IMR-90 (cell line): ENCODE measurements around the gene BLOC1S2. TPM values are rescaled to one million over a fixed set of nuclear protein-coding genes. Genes with fewer than 3 reads are reported as not detected.
"Not testable (repeated sequence)": the region's sequence is repeated elsewhere in the genome, so short reads cannot be mapped to it uniquely, and the experiment has no call there.

Experiments
- ATAC-seq: fragments of 200-7000 bp; cut with Tn5 transposase; 2 replicates; pipeline ENCODE4 v1.9.1; 2020; ENCODE audit warnings: low read depth, mild to moderate bottlenecking, moderate library complexity
- BruUV-seq: library from RNA; stranded (reverse); fragments of 400-500 nt; replicated peaks from 2 replicates; lab custom pipeline; 2021; lab: Mats Ljungman, UMichigan
- CTCF ChIA-PET: fragments of 300-600 bp; formaldehyde crosslinking; extraction: SDS; loops from one replicate; lab custom pipeline; 2021; ENCODE audit warnings: antibody characterized with exemption; lab: Yijun Ruan, JAX
- POLR2A ChIA-PET: fragments of 300-600 bp; sonication (Branson Sonifier 250); formaldehyde crosslinking; loops from one replicate; lab custom pipeline; 2022; ENCODE audit warnings: antibody characterized with exemption; ENCODE audit not compliant: unreplicated experiment; lab: Charles Lee
- DNase-seq: peaks from one replicate; pipeline ENCODE4 v3.0.0; 2013
- H2AFZ ChIP-seq: replicated peaks from 2 replicates; pipeline ENCODE3; 2013; ENCODE audit warnings: low read length, mild to moderate bottlenecking; ENCODE audit not compliant: poor library complexity
- H2AK5ac ChIP-seq: 2 replicates; pipeline ENCODE4 v1.6.1; 2013; ENCODE audit warnings: low read depth, low read length, inconsistent platforms
- H2AK9ac ChIP-seq: replicated peaks from 2 replicates; pipeline ENCODE3; 2013; ENCODE audit warnings: mild to moderate bottlenecking, low read depth, low read length, moderate library complexity; ENCODE audit not compliant: poor library complexity
- H2BK120ac ChIP-seq: 2 replicates; pipeline ENCODE4 v1.6.1; 2013; ENCODE audit warnings: low read depth, low read length, inconsistent platforms
- H2BK15ac ChIP-seq: 3 replicates; pipeline ENCODE4 v1.6.1; 2013; ENCODE audit warnings: low read depth, low read length, inconsistent platforms
- H2BK20ac ChIP-seq: 2 replicates; pipeline ENCODE4 v1.6.1; 2013; ENCODE audit warnings: low read depth, mild to moderate bottlenecking, inconsistent platforms, low read length, moderate library complexity
- H2BK5ac ChIP-seq: 2 replicates; pipeline ENCODE4 v1.6.1; 2013; ENCODE audit warnings: mild to moderate bottlenecking, low read depth, low read length, inconsistent platforms; ENCODE audit not compliant: poor library complexity, severe bottlenecking
- H3K14ac ChIP-seq: replicated peaks from 2 replicates; pipeline ENCODE4 v1.6.1; 2013; ENCODE audit warnings: low read depth, low read length, inconsistent platforms
- H3K18ac ChIP-seq: 2 replicates; pipeline ENCODE4 v1.6.1; 2013; ENCODE audit warnings: low read depth, low read length, control low read depth
- H3K23ac ChIP-seq: 2 replicates; pipeline ENCODE4 v1.6.1; 2013; ENCODE audit warnings: low read depth, low read length, inconsistent platforms
- H3K27ac ChIP-seq: 2 replicates; pipeline ENCODE4 v1.5.1; 2013; ENCODE audit warnings: mild to moderate bottlenecking, control low read depth, low read length; ENCODE audit not compliant: insufficient read depth
- H3K27me3 ChIP-seq: 2 replicates; pipeline ENCODE4 v1.6.1; 2013; ENCODE audit warnings: low read length; ENCODE audit not compliant: control insufficient read depth, insufficient read depth
- H3K36me3 ChIP-seq: 2 replicates; pipeline ENCODE4 v1.6.1; 2013; ENCODE audit warnings: low read length, mixed read lengths; ENCODE audit not compliant: control insufficient read depth, insufficient read depth
- H3K4ac ChIP-seq: 2 replicates; pipeline ENCODE4 v1.6.1; 2013; ENCODE audit warnings: low read depth, low read length, inconsistent platforms
- H3K4me1 ChIP-seq: 2 replicates; pipeline ENCODE4 v1.6.1; 2013; ENCODE audit warnings: low read length, mixed read lengths; ENCODE audit not compliant: control insufficient read depth, insufficient read depth
- H3K4me2 ChIP-seq: 2 replicates; pipeline ENCODE4 v1.6.1; 2013; ENCODE audit warnings: low read depth, mild to moderate bottlenecking, control low read depth, low read length, moderate library complexity
- H3K4me3 ChIP-seq: 2 replicates; pipeline ENCODE4 v1.5.1; 2013; ENCODE audit warnings: low read depth, mild to moderate bottlenecking, control low read depth, low read length, moderate library complexity; ENCODE audit not compliant: insufficient read depth
- H3K56ac ChIP-seq: 2 replicates; pipeline ENCODE4 v1.6.1; 2013; ENCODE audit warnings: low read length, inconsistent platforms; ENCODE audit not compliant: insufficient read depth; ENCODE audit errors: extremely low read depth
- H3K79me1 ChIP-seq, 2 experiments: 2 replicates each; pipeline ENCODE4 v1.6.1; 2013; ENCODE audit warnings: low read length in 2 of 2, inconsistent platforms in 1 of 2, low read depth in 1 of 2
- H3K9ac ChIP-seq: 2 replicates; pipeline ENCODE4 v1.6.1; 2013; ENCODE audit warnings: low read depth, low read length, control low read depth
- H3K9me1 ChIP-seq: 2 replicates; pipeline ENCODE4 v1.6.1; 2013; ENCODE audit warnings: low read length, inconsistent platforms; ENCODE audit not compliant: insufficient read depth
- H3K9me3 ChIP-seq: 2 replicates; pipeline ENCODE4 v1.6.1; 2013; ENCODE audit warnings: low read length; ENCODE audit not compliant: control insufficient read depth, insufficient read depth
- H4K20me1 ChIP-seq: 2 replicates; pipeline ENCODE4 v1.6.1; 2013; ENCODE audit warnings: low read length, inconsistent platforms; ENCODE audit not compliant: insufficient read depth
- H4K5ac ChIP-seq: 2 replicates; pipeline ENCODE4 v1.6.1; 2013; ENCODE audit warnings: mild to moderate bottlenecking, low read depth, low read length, control low read depth
- H4K8ac ChIP-seq, 2 experiments: 2 replicates each; pipeline ENCODE4 v1.6.1; 2013; ENCODE audit warnings: low read depth in 2 of 2, low read length in 2 of 2, control low read depth in 1 of 2, inconsistent platforms in 1 of 2
- H4K91ac ChIP-seq: 2 replicates; pipeline ENCODE4 v1.6.1; 2013; ENCODE audit warnings: low read depth, low read length, inconsistent platforms; ENCODE audit not compliant: insufficient read depth
- BHLHE40 ChIP-seq: fragments of 150-350 bp; IDR thresholded peaks from 2 replicates; pipeline ENCODE4 v1.6.1; 2016; ENCODE audit warnings: mild to moderate bottlenecking, low read depth, low read length
- CEBPB ChIP-seq: IDR thresholded peaks from 2 replicates; pipeline ENCODE4 v1.6.1; 2012; ENCODE audit warnings: low read depth, low read length, improper control_type of control experiment
- ELK1 ChIP-seq: fragments of 150-350 bp; IDR thresholded peaks from 2 replicates; pipeline ENCODE4 v1.6.1; 2016; ENCODE audit warnings: low read depth, mild to moderate bottlenecking, low read length, moderate library complexity, borderline replicate concordance
- MAFK ChIP-seq: IDR thresholded peaks from 2 replicates; pipeline ENCODE4 v1.6.1; 2012; ENCODE audit warnings: low read depth, low read length, improper control_type of control experiment
- RFX5 ChIP-seq: IDR thresholded peaks from 2 replicates; pipeline ENCODE4 v1.8.0; 2012; ENCODE audit warnings: low read depth, mild to moderate bottlenecking, low read length, moderate library complexity
- WGBS, 2 experiments: methylation state at CpG; one replicate each; pipeline versions ENCODE4 v1.1.5 to v1.1.7; 2013; ENCODE audit warnings: missing lambda C conversion rate in 2 of 2; ENCODE audit not compliant: insufficient read length in 1 of 2; ENCODE audit errors: extremely low coverage in 2 of 2; 5-methylcytosine and 5-hydroxymethylcytosine counted together
- dilution Hi-C: fragments of 300-500 bp; cut with HindIII; formaldehyde crosslinking; loops from one replicate; pipeline ENCODE4 v1.14.3; 2018; ENCODE audit warnings: low sequenced_read_pairs; ENCODE audit not compliant: unreplicated experiment
- in situ Hi-C: fragments of 300-500 bp; cut with MboI; formaldehyde crosslinking; loops from 3 replicates; pipeline ENCODE4 v1.14.3; 2019; ENCODE audit warnings: low sequenced_read_pairs, inconsistent platforms, mixed read lengths
- intact Hi-C: fragments of 100-400 bp; cut with micrococcal nuclease; formaldehyde crosslinking; loops from 2 replicates; pipeline ENCODE4 v1.10.0; 2022
- polyA plus RNA-seq, 3 experiments: library from polyadenylated mRNA; depleted of rRNA; stranded (reverse); fragments of >200 nt; gene quantifications; 2 replicates each; pipeline ENCODE4 v1.2.3, GENCODE V29; 2012; ENCODE audit warnings: low replicate concordance in 1 of 3
- total RNA-seq: library from RNA; depleted of rRNA; stranded (reverse); fragments of >200 nt; gene quantifications from 2 replicates; pipeline ENCODE4 v1.2.3, GENCODE V29; 2012

Gene BLOC1S2
- total and polyA plus RNA-seq, 2 of the 4 experiments (the other 2 are of a cell fraction), result 26.0 to 28.9 TPM

DNA sequence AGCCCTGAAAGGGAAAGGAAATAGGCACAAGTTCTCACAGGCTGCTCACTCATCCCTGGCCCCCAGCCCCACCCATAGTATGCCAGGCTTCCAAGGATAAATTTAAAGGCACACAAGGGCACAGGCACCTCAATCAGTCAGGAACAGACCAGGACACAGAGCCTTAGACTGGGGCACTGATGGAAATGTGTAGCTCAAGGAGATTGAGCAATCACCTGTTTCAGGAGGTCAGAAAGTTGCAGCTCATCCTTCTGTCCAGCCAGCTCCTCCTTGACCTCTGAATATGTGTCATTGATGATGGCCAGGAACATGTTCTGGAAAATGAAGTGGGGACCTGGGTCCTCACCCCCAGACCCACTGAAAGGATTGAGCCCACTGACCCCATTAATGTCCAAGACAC is 6.6 kb upstream of the BLOC1S2 start:
- no peak overlapping the region for H4K5ac ChIP-seq
- no peak overlapping the region for H3K4me3 ChIP-seq
- BruUV-seq, result no TSS peak
- H2BK5ac ChIP-seq, result no peak overlapping the region
- no peak overlapping the region for H2AK5ac ChIP-seq
- H3K4ac ChIP-seq, result no peak overlapping the region
- no peaks in the 10 kb centered on the region for H3K79me1 ChIP-seq
- no peaks in the 10 kb centered on the region for H3K9me3 ChIP-seq
- ATAC-seq, result no peak
- no peak overlapping the region for H2BK20ac ChIP-seq
- no peaks in the 10 kb centered on the region for H3K4me1 ChIP-seq
- H2BK120ac ChIP-seq, result no peak overlapping the region
- H3K27me3 ChIP-seq, result peaks cover 36% of the 10 kb centered on the region
- no peak overlapping the region for H3K56ac ChIP-seq
- H2AK9ac ChIP-seq, result peak overlapping the region; percentile 20
- POLR2A ChIA-PET, result no interaction called here
- H3K4me2 ChIP-seq, result no peak overlapping the region
- no peak overlapping the region for H4K91ac ChIP-seq
- no peak for DNase-seq
- no peak overlapping the region for H2BK15ac ChIP-seq
- H3K9ac ChIP-seq, result no peak overlapping the region
- intact Hi-C loops, result no loop called here
- H4K8ac ChIP-seq, result no peak overlapping the region
- dilution Hi-C loops, result no loop called here
- H3K9me1 ChIP-seq, result no peaks in the 10 kb centered on the region
- no peak overlapping the region for H3K23ac ChIP-seq
- in situ Hi-C loops, result no loop called here
- H4K20me1 ChIP-seq, result no peaks in the 10 kb centered on the region
- H3K27ac ChIP-seq, result no peak overlapping the region
- CTCF ChIA-PET, result no interaction called here
- TF ChIP-seq RFX5 (no peak), ELK1 (no peak), BHLHE40 (no peak), CEBPB (peak; percentile 32; the same call in 1 of the 2 replicates), MAFK (no peak)
- H3K14ac ChIP-seq, result no peak overlapping the region
- no peak overlapping the region for H2AFZ ChIP-seq
- H3K36me3 ChIP-seq, result no peaks in the 10 kb centered on the region
- H3K18ac ChIP-seq, result no peak overlapping the region

DNA sequence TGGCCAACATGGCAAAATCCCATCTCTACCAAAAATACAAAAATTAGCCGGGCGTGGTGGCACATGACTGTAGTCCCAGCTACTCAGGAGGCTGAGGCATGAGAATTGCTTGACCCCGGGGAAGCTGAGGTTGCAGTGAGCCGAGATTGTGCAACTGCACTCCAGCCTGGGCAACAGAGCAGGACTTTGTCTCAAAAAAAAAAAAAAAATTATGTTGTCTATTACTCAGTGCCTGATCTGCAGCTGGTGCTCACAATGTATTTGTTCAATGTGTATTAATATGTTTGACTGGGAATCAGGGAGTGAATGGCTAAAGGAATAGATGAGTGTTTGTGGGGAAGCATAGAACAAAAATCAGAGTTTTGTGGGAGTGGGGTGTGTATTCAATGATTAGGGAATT is 5.8 kb upstream of the BLOC1S2 start:
- H3K14ac ChIP-seq, H4K20me1 ChIP-seq, POLR2A ChIA-PET, intact Hi-C loops, H3K9me1 ChIP-seq, ATAC-seq, CTCF ChIA-PET, H2AK5ac ChIP-seq, H2BK15ac ChIP-seq, H3K56ac ChIP-seq, H3K4me2 ChIP-seq, H3K4me1 ChIP-seq, H4K5ac ChIP-seq, H4K91ac ChIP-seq, H2AFZ ChIP-seq, H3K9me3 ChIP-seq, H2BK20ac ChIP-seq, in situ Hi-C loops, H4K8ac ChIP-seq, H3K23ac ChIP-seq, H3K36me3 ChIP-seq, H3K27ac ChIP-seq, H3K18ac ChIP-seq, H2BK120ac ChIP-seq, H3K4me3 ChIP-seq, BruUV-seq, H3K79me1 ChIP-seq, DNase-seq, dilution Hi-C loops, H2BK5ac ChIP-seq, H2AK9ac ChIP-seq, H3K4ac ChIP-seq, H3K9ac ChIP-seq: not testable (repeated sequence)
- WGBS, 2 experiments, result no CpG with 5 or more reads among the region's 4 CpGs
- H3K27me3 ChIP-seq, result peaks cover 32% of the 10 kb centered on the region
